ENCODE measurements around the gene ADAM30.

Gene ADAM30

GRCh38 chr1:119896303-119896702 is at the start of gene ADAM30:
Gene ADAM30, minus strand, starts transcription at chr1:119896515. Its CDS starts 179 bp downstream, at chr1:119896336.
- no peak for TF ChIP-seq CTCF (IDR thresholded peaks at IDR 0.05; ENCODE audit: low read depth, low read length)
- no peak within 1 kb of the TSS for H3K4me3 ChIP-seq (ENCODE audit: low read depth, low read length)

- TF ChIP-seq CTCF (IDR thresholded peaks at IDR 0.05; ENCODE audit: low read depth, low read length), result no peak
- no peak overlapping the region for H3K4me3 ChIP-seq (ENCODE audit: low read depth, low read length)
Measured at GRCh38 chr1:119943216-119943615, 46.9 kb upstream of the ADAM30 start.

- TF ChIP-seq CTCF (IDR thresholded peaks at IDR 0.05; ENCODE audit: low read depth, low read length), result no peak
- no peak overlapping the region for H3K4me3 ChIP-seq (ENCODE audit: low read depth, low read length)
Measured at GRCh38 chr1:119941392-119941791, 45.1 kb upstream of the ADAM30 start.

GRCh38 chr1:119940697-119941096 is 44.4 kb upstream of the ADAM30 start:
- no peak overlapping the region for H3K4me3 ChIP-seq (ENCODE audit: low read depth, low read length)
- TF ChIP-seq CTCF (IDR thresholded peaks at IDR 0.05; ENCODE audit: low read depth, low read length), result no peak

- H3K4me3 ChIP-seq (ENCODE audit: low read depth, low read length), result no peak overlapping the region
- no peak for TF ChIP-seq CTCF (IDR thresholded peaks at IDR 0.05; ENCODE audit: low read depth, low read length)
Measured at GRCh38 chr1:119937198-119937597, 40.9 kb upstream of the ADAM30 start.

- TF ChIP-seq CTCF (IDR thresholded peaks at IDR 0.05; ENCODE audit: low read depth, low read length), result no peak
- H3K4me3 ChIP-seq (ENCODE audit: low read depth, low read length), result no peak overlapping the region
Measured at GRCh38 chr1:119935915-119936314, 39.6 kb upstream of the ADAM30 start.

- TF ChIP-seq CTCF (IDR thresholded peaks at IDR 0.05; ENCODE audit: low read depth, low read length), result no peak
- no peak overlapping the region for H3K4me3 ChIP-seq (ENCODE audit: low read depth, low read length)
Measured at GRCh38 chr1:119935373-119935772, 39.1 kb upstream of the ADAM30 start.

Measured in WI38 (cell line).